ENCODE results near the gene CLIC5.
"Not testable (repeated sequence)": the region's sequence is repeated elsewhere in the genome, so short reads cannot be mapped to it uniquely, and the experiment has no call there.

CLIC5 gene

GRCh38 chr6:45959534-45960145 lies 56.0 kb downstream of the CLIC5 start:
- DNase-seq: no peak

GRCh38 chr6:45956663-45957062 lies 59.0 kb downstream of the CLIC5 start:
- DNase-seq: no peak

GRCh38 chr6:45956176-45956575 lies 59.5 kb downstream of the CLIC5 start:
- DNase-seq: no peak

DNA sequence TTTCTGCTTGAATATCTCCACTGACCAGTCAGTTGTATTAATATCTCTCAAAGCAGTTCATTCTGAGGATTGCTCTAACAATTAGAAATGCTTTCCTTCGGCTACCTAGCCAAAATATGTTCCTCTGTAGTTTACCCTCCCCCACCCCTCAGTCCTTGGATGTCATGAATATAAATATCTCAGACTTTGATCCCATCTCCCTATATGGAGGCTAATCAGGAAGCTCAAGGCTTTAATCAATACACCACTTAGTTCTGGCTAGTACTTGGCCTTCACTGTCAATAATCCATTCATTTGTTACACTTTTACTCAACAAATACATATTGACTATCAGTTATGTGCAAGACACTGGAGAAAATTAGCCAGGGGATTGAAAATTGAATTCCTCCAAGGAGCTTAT lies 60.1 kb downstream of the CLIC5 start:
- DNase-seq: no peak

GRCh38 chr6:45952546-45952945 lies 63.1 kb downstream of the CLIC5 start:
- no peak for DNase-seq

DNA sequence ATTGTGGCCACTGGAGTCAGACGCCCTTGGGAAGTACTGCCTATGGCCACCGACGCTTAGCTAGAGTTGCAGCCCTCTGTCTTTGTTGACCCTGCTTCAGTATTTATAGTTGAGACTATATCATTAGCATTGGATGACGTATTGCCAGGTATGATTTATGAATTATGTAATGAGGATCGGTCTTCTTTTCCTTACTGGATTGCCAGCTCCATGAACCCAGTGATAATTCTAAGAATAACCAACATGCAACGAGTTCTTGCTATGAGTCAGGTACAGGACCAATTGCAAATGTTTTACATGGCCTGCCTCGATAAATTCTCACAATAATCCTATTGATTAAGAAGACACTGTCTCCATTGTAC lies 63.5 kb downstream of the CLIC5 start:
- no peak for DNase-seq

DNA sequence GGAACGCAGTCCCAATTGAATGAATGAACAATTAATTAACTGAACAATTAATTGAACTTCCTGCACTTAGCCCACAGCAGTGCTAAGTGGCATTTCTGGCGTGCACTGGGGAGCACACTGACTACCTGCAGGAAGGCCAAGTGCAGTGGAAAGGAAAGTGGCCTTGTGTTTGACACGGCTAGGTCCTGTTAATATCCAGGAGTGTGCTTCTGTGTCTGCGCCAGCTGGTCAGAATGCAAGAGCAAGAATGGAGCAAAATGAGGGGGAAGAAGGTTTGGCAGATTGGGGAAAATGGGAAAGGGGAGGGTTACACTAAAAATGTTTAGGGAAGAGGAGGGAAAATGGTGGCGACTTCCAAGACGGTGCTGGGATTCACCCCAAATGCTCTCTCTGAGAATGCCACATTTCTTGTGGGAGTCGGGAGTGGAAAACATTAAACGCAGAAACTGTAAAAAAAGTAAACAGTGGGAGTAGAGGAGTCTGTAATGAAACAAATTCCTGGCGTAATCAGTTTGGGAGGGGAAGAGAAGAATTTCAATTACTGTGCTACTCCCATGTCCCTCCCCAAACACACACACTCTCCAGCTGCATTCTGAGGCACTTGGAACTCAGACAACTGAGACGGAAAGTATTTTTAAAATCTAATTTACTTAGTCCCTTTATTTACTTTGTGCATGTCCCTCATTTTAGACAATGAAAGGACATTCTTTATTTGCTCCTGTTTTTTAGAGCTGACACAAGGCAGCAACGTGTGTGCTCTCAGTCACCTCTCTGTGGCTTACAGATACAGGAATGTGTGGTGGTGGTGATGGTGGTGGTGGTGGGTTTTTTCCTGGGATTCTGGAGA lies 64.1 kb downstream of the CLIC5 start:
- no peak for DNase-seq

DNA sequence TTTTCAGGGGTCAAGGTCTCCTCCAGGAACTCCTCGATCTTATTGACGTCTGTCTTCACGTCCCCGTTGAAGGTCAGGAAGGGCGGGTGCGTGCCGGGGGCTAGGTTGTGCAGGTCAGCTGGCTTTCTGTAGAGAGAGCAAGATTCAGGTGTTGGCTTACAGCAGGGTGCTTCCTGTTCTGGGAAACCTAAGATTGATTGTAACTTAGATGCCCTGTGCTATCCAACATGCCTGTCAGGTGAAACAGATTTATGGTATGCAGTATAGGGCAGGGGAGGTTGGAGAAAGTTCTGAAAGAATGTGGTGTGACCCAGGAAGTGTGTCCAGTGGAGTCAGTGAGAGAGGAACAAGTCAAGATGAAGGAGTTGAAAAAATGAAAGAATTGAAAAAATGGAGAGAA lies 66.4 kb downstream of the CLIC5 start:
- no peak for DNase-seq

GRCh38 chr6:45947807-45948206 lies 67.9 kb downstream of the CLIC5 start:
- no peak for DNase-seq

DNA sequence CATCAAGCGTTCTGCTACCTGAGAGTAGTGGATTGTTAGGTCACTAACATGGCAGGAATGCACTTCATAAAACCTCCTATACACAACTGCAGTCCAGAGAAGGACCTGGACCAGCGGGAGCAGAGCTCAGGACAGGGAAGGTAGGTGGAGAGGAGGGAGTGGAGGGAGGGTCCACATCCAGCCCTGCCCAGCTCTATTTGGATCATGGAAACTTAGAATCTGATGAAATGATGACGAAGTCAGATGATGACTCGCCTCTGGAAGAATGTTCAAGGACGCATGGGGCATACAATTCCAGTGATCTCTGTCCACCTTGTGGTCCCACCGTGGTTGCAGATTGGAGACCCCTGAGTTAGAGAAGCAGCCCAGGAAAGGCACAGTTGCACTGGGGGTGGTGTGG lies 68.8 kb downstream of the CLIC5 start:
- no peak for DNase-seq

GRCh38 chr6:45946352-45946751 lies 69.3 kb downstream of the CLIC5 start:
- DNase-seq: no peak

DNA sequence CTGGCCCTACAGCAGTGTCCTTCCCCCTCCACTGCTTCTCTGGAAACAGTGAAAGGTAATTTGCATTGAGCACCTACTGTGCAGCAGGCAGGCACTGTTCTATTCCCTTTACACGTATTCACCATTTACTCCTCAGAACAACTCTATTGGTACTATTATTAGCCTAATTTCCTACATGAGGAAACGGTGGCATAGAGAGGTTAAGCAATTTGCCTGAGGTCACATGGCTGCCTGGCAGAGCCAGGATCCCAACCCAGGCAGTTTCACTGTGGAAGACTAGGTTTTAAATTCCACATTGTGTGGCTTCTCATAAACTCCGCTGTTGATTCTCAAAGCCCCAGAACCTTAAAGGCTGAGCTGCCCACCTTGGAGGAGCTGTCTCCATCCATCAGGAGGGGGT lies 72.7 kb downstream of the CLIC5 start:
- DNase-seq: no peak

DNA sequence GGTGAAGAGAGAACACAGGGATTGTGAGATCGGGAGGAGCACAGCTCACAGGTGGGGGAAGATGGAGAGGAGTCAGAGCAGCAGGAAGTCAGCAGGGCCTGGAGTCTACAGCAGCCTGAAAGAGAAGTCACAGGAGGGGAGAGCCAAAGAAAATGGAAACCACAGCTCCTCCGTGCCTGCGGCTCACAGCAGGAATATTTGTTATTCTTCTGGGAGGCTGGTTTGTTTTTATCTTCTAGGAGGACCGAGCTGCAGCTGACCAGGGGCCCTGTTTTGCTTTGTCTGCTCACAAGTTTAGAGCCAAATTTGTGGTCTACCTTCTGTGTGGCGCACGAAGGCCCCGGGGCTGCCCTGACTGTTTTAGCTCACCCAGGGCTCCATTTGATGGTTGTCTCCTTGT lies 81.8 kb downstream of the CLIC5 start:
- DNase-seq: no peak

- no peak for DNase-seq
Measured at GRCh38 chr6:45931232-45931631, 84.4 kb downstream of the CLIC5 start.

GRCh38 chr6:45930420-45931040 lies 85.1 kb downstream of the CLIC5 start:
- no peak for DNase-seq

GRCh38 chr6:45929421-45930361 lies 86.0 kb downstream of the CLIC5 start:
- no peak for DNase-seq

DNA sequence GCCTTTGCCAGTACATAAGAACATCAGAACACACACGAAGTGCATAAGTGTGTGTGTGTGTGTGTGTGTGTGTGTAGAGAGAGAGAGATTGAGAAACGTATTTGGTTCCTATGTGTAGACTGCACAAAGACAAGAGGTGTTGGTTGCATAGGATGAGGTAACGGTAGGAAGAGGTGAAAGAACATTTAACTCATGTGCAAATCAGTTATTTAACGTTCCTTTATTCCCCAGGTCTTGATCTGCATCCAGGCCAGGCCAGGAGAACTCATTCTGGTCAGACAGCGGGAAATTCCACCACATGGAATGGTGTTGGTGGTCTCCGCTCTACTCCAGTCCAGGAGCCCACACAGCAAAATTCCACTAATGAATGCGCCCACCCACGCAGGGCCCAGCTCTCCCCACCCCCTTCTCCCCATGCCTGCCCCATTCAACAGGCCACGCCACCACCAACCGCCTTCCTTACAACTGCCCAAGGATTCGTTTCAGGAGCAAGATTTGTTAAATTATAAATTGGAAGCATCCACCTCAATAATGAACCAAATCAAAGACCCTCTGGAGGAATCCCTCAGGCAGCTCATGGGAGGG lies 86.8 kb downstream of the CLIC5 start:
- DNase-seq: no peak

DNA sequence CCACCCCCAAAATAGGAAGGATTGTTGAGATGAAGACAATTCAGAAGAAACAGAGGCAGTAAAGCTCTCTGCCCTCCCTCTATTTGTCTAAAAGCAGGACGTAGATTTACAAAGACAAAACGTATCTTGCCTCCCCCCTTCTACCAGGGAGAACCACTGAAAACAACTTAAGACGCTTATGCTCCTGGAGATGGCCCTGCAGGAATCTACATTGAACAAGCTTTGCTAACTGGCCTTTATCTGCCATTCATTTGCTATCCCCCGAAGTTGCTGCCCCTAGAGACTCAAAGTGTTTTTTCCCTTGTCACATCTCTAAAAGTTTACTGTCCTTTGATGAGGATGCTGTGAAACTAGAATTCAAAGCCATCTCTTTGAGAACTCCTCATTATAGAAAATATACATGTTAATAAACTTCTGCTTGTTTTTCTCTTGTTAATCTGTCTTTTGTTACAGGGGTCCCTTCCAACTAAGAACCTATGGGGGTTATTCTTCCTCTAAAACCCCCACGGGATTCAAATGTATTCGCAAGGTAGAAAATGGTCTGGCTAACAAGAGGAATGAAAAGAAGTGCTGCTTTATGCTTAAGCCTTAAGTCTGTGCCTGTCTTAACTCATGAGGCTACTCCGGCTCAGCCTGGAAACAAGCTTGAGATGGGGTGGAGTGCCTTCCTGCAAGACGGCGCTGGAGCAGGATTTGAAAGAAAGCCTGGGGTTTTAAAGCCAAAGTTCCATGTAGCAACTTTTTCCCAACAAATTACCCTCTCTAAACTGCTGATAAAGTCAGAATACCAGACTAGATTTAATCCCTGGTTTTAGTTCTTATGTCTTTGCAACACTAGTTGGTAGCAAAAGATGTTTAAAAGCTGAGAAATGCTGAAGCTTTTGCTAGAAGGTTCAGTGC lies 88.0 kb downstream of the CLIC5 start:
- DNase-seq: no peak

DNA sequence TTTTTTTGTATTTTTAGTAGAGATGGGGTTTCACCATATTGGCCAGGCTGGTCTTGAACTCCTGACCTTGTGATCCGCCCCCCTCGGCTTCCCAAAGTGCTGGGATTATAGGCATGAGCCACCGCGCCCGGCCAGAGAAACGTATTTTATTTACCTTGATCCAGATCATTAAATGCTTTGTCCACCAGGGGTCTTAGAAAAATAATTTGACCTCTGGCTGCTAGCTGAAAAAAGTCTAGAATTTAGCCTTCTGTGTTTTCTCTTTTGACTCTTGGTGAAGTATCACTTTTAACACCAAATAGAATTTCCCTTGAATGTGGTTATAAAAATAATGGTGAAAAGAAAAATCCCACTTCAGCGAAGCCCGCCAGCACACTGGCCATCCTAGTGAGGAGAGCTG lies 89.2 kb downstream of the CLIC5 start:
- DNase-seq: not testable (repeated sequence)

- DNase-seq: no peak
Measured at GRCh38 chr6:45924763-45925342, 90.8 kb downstream of the CLIC5 start.

GRCh38 chr6:45923831-45924391 lies 91.7 kb downstream of the CLIC5 start:
- no peak for DNase-seq

Measured in SIG-M5 (cell line).